ENCODE data around the gene STX10. TPM values are rescaled to one million over a fixed set of nuclear protein-coding genes. Genes with fewer than 3 reads are reported as not detected.

The STX10 gene
- total and polyA plus RNA-seq, 8 donors, result 63.6 to 94.8 (median 72.5) TPM

DNA sequence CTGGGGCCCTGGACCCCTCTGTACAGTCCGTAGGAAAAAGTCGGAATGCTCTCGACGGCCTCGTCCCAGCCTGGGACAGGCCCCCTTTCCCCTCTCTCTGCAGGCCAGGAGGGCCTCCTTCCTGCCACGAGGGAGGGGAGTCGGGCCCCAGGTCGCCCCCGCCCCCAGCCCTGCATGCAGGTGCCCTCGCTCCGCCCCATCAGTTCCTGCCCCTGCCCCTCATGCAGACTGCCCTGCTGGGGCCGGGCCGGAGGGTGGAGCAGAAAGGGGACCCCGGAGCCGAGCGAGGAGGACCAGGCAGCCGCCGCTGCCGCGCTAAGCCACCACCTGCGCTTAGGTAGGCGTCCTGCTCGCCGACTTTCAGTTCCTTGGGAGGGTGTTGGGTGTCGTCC lies 54.8 kb downstream of the STX10 start:
- Histone ChIP-seq H3K4me1 (peaks cover 30 to 71% of the 10 kb centered on the region in 2 donors), H3K4me3 (peak overlapping the region; percentile 1 to 50)
- TF ChIP-seq, protein P1, sequence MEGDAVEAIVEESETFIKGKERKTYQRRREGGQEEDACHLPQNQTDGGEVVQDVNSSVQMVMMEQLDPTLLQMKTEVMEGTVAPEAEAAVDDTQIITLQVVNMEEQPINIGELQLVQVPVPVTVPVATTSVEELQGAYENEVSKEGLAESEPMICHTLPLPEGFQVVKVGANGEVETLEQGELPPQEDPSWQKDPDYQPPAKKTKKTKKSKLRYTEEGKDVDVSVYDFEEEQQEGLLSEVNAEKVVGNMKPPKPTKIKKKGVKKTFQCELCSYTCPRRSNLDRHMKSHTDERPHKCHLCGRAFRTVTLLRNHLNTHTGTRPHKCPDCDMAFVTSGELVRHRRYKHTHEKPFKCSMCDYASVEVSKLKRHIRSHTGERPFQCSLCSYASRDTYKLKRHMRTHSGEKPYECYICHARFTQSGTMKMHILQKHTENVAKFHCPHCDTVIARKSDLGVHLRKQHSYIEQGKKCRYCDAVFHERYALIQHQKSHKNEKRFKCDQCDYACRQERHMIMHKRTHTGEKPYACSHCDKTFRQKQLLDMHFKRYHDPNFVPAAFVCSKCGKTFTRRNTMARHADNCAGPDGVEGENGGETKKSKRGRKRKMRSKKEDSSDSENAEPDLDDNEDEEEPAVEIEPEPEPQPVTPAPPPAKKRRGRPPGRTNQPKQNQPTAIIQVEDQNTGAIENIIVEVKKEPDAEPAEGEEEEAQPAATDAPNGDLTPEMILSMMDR (IDR thresholded peaks at IDR 0.05), result no peak

DNA sequence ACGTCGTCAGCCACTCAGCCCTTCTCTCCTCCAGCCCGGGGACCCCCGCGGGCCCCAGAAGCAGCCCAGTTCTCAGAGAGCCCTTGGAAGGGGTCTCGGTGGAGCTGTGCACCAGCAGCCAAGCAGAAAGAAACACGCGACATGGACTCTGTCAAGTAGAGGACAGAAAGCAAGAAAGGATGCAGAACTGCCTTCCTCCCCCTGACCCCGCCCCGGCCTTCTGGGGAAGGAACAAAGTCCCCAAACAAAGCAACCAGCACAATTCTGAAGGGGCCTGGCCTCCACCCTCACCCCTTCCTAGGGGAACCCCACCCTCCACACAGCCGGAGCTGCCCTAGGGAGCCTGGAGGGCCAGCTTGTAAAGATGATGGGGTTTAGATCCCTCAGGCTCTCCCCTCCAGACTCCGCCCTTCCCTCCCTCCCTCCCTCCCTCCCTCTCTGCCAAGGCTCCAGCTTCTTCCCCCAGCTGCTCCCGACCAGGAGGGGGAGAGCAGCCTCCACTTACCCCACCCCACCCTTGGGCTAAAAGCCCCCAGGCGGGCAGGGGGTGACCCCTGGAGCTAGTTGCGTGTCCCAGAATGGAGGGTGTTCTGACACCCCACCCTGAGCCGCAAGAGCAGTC lies 55.3 kb downstream of the STX10 start:
- Histone ChIP-seq H3K9me3 (no peaks in the 10 kb centered on the region), H3K4me3 (peak overlapping the region in 1 of 2 donors; percentile 50), H3K27me3 (peaks cover 0 to 12% of the 10 kb centered on the region in 2 donors), H3K27ac (peak overlapping the region; percentile 44 to 98), H3K4me1 (peaks cover 33 to 67% of the 10 kb centered on the region in 2 donors), H3K36me3 (peaks cover 0 to 22% of the 10 kb centered on the region in 2 donors)
- intact Hi-C loops (cut with DNase I), result loop anchor here (5.0 to 10.0 kb wide), 2 partner anchors 108 to 110 kb away; no protein-coding TSS in a partner anchor
- no peak for ATAC-seq
- peak in 1 of 4 donors; percentile 79 for DNase-seq
- TF ChIP-seq, protein P1 (IDR thresholded peaks at IDR 0.05), result no peak

More for the DNA sequence above, 54.8 kb downstream of the STX10 start:
- Histone ChIP-seq H3K9me3 (no peaks in the 10 kb centered on the region), H3K27me3 (peaks cover 0 to 12% of the 10 kb centered on the region in 2 donors), H3K36me3 (peaks cover 0 to 23% of the 10 kb centered on the region in 2 donors), H3K27ac (peak overlapping the region; percentile 44 to 98)
- DNase-seq (peak in 1 of 4 donors; percentile 88), ATAC-seq (no peak)
- intact Hi-C loops (cut with DNase I), result loop anchor here in 1 of 2 donors (10.0 kb wide), 1 partner anchor 111 kb away; no protein-coding TSS in a partner anchor

DNA sequence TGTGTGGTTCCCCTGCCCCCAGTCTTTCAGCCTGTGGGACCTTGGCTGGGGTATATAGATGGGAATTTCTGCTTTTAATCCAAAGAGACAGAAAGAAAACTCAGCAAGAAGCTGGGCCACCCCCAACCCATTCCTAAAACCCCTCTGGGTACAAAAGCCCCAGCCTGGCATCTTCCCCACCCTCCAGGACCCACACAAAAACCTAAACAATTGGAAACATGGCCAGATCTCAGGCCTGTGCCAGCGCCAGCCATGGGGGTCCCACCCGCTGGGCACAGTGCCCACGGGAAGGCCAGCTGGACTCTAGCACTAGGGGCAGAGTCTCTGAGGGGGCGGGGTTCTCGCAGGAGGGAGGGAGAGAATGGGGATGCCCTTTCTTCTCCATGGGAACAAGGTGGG lies 56.1 kb downstream of the STX10 start:
- Histone ChIP-seq H3K9me3 (no peaks in the 10 kb centered on the region), H3K36me3 (peaks cover 0 to 24% of the 10 kb centered on the region in 2 donors), H3K27me3 (peaks cover 0 to 12% of the 10 kb centered on the region in 2 donors), H3K4me3 (no peak overlapping the region), H3K4me1 (peaks cover 36 to 59% of the 10 kb centered on the region in 2 donors), H3K27ac (peak overlapping the region; percentile 85 to 98)
- intact Hi-C loops (cut with DNase I), result loop anchor here (5.0 to 10.0 kb wide), 2 partner anchors 107 to 109 kb away; no protein-coding TSS in a partner anchor
- TF ChIP-seq, protein P1 (IDR thresholded peaks at IDR 0.05), result peak; percentile 5 to 49
- ATAC-seq (no peak), DNase-seq (peak in 1 of 4 donors; percentile 72)

Other genes starting within 250 kb of the STX10 start
- under 1 TPM in 1 of 2 donors, not detected in 1; 0.41 TPM for gene SYCE2, start 231.1 kb downstream of the STX10 start, total RNA-seq
- gene SYCE2, start 231.1 kb downstream of the STX10 start, polyA plus RNA-seq (ENCODE audit: insufficient read length in 6 of 6), result 1 to 10 TPM; 2.3 to 4.1 (median 3.5) TPM
- 10 to 100 TPM; 40.9 to 59.4 TPM for gene FARSA, start 216.7 kb downstream of the STX10 start, total RNA-seq
- gene FARSA, start 216.7 kb downstream of the STX10 start, polyA plus RNA-seq (ENCODE audit: insufficient read length in 6 of 6), result 10 to 100 TPM; 35.3 to 46.2 (median 41.8) TPM
- 1,000 to 10,000 TPM; 1,387 to 1,778 TPM for gene CALR, start 211.8 kb downstream of the STX10 start, total RNA-seq
- gene CALR, start 211.8 kb downstream of the STX10 start, polyA plus RNA-seq (ENCODE audit: insufficient read length in 6 of 6), result 100 to 1,000 TPM; 654 to 817 (median 801) TPM
- 100 to 1,000 TPM in 1 of 2 donors, 10 to 100 TPM in 1; 74.8 to 118 TPM for gene RAD23A, start 204.5 kb downstream of the STX10 start, total RNA-seq
- 10 to 100 TPM; 65.3 to 89.7 (median 75.5) TPM for gene RAD23A, start 204.5 kb downstream of the STX10 start, polyA plus RNA-seq (ENCODE audit: insufficient read length in 6 of 6)
- gene GADD45GIP1, start 193.2 kb downstream of the STX10 start, total RNA-seq, result 10 to 100 TPM; 14.7 to 20.5 TPM
- 10 to 100 TPM; 22.6 to 35.2 (median 28.4) TPM for gene GADD45GIP1, start 193.2 kb downstream of the STX10 start, polyA plus RNA-seq (ENCODE audit: insufficient read length in 6 of 6)
- under 1 TPM in 1 of 2 donors, not detected in 1; 0.13 TPM for gene DAND5, start 180.8 kb downstream of the STX10 start, total RNA-seq
- under 1 TPM; 0.15 to 0.54 (median 0.32) TPM for gene DAND5, start 180.8 kb downstream of the STX10 start, polyA plus RNA-seq (ENCODE audit: insufficient read length in 6 of 6)
- gene NFIX, start 154.9 kb downstream of the STX10 start, total RNA-seq, result 100 to 1,000 TPM; 166 to 237 TPM
- 100 to 1,000 TPM in 4 of 6 donors, 10 to 100 TPM in 2; 92.6 to 139 (median 111) TPM for gene NFIX, start 154.9 kb downstream of the STX10 start, polyA plus RNA-seq (ENCODE audit: insufficient read length in 6 of 6)
- 10 to 100 TPM; 15.4 to 32.9 TPM for gene LYL1, start 47.5 kb downstream of the STX10 start, total RNA-seq
- gene LYL1, start 47.5 kb downstream of the STX10 start, polyA plus RNA-seq (ENCODE audit: insufficient read length in 6 of 6), result 10 to 100 TPM in 2 of 6 donors, 1 to 10 TPM in 4; 5.3 to 10.9 (median 8.8) TPM
- 10 to 100 TPM; 24.2 to 46.2 TPM for gene TRMT1, start 33.6 kb downstream of the STX10 start, total RNA-seq
- 10 to 100 TPM; 28.0 to 37.6 (median 33.9) TPM for gene TRMT1, start 33.6 kb downstream of the STX10 start, polyA plus RNA-seq (ENCODE audit: insufficient read length in 6 of 6)
- 10 to 100 TPM; 65.1 to 92.5 TPM for gene NACC1, start 32.1 kb downstream of the STX10 start, total RNA-seq
- 10 to 100 TPM; 14.9 to 23.4 (median 19.5) TPM for gene NACC1, start 32.1 kb downstream of the STX10 start, polyA plus RNA-seq (ENCODE audit: insufficient read length in 6 of 6)
- gene IER2, start within 50 bp of the STX10 start, total RNA-seq, result 10 to 100 TPM; 70.1 to 99.4 TPM
- gene IER2, start within 50 bp of the STX10 start, polyA plus RNA-seq (ENCODE audit: insufficient read length in 6 of 6), result 100 to 1,000 TPM in 4 of 6 donors, 10 to 100 TPM in 2; 44.6 to 408 (median 142) TPM

Data from left lung (tissue), 10 donors.